ENCODE results near the gene LMNTD2. TPM values are rescaled to one million over a fixed set of nuclear protein-coding genes. Genes with fewer than 3 reads are reported as not detected.

Gene LMNTD2
- total and polyA plus RNA-seq, 10 donors: 3.9 to 10.1 (median 5.7) TPM

DNA sequence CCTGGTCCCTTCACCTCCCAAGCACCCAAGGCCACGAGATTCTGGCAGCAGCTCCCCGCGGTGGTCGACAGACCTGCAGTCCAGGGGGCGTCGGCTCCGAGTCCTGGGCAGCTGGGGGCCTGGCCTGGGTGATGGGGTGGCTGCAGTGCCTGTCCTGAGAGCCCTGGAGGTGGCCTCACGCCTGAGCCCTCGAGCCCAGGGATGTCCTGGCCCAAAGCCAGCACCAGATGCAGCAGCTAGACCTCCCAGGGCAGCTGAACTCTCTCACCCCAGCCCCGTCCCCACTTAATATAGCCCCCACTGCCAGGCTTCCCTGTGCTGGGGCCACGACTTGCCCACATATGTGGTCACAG is 6.6 kb downstream of the LMNTD2 start:
- no peaks in the 10 kb centered on the region for H3K9me3 ChIP-seq
- peaks cover 5 to 40% (median 26%) of the 10 kb centered on the region in 6 donors for H3K4me1 ChIP-seq
- intact Hi-C loops (cut with DNase I; ENCODE audit: low total_unique reads): loop anchor here (10.0 kb wide), 1 partner anchor 171 kb away; no protein-coding TSS in a partner anchor
- DNase-seq: no peak
- 60 to 72% (median 65%) methylated on average over 6 to 11 of the region's 11 CpGs for WGBS, 5 donors
- TF ChIP-seq, protein P1, sequence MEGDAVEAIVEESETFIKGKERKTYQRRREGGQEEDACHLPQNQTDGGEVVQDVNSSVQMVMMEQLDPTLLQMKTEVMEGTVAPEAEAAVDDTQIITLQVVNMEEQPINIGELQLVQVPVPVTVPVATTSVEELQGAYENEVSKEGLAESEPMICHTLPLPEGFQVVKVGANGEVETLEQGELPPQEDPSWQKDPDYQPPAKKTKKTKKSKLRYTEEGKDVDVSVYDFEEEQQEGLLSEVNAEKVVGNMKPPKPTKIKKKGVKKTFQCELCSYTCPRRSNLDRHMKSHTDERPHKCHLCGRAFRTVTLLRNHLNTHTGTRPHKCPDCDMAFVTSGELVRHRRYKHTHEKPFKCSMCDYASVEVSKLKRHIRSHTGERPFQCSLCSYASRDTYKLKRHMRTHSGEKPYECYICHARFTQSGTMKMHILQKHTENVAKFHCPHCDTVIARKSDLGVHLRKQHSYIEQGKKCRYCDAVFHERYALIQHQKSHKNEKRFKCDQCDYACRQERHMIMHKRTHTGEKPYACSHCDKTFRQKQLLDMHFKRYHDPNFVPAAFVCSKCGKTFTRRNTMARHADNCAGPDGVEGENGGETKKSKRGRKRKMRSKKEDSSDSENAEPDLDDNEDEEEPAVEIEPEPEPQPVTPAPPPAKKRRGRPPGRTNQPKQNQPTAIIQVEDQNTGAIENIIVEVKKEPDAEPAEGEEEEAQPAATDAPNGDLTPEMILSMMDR (IDR thresholded peaks at IDR 0.05 in 8 of 11, conservative IDR thresholded peaks at IDR 0.05 in 3 of 11): no peak
- no peak for TF ChIP-seq POLR2A (IDR thresholded peaks at IDR 0.05)
- TF ChIP-seq POLR2AphosphoS5 (IDR thresholded peaks at IDR 0.05): no peak
- H3K4me3 ChIP-seq: no peak overlapping the region
- no peak overlapping the region for H3K27ac ChIP-seq
- H3K36me3 ChIP-seq: peaks cover 0 to 6% (median 0%) of the 10 kb centered on the region in 6 donors
- H3K27me3 ChIP-seq (replicated peaks in 1 of 7): peaks cover 2 to 66% (median 37%) of the 10 kb centered on the region in 7 donors

DNA sequence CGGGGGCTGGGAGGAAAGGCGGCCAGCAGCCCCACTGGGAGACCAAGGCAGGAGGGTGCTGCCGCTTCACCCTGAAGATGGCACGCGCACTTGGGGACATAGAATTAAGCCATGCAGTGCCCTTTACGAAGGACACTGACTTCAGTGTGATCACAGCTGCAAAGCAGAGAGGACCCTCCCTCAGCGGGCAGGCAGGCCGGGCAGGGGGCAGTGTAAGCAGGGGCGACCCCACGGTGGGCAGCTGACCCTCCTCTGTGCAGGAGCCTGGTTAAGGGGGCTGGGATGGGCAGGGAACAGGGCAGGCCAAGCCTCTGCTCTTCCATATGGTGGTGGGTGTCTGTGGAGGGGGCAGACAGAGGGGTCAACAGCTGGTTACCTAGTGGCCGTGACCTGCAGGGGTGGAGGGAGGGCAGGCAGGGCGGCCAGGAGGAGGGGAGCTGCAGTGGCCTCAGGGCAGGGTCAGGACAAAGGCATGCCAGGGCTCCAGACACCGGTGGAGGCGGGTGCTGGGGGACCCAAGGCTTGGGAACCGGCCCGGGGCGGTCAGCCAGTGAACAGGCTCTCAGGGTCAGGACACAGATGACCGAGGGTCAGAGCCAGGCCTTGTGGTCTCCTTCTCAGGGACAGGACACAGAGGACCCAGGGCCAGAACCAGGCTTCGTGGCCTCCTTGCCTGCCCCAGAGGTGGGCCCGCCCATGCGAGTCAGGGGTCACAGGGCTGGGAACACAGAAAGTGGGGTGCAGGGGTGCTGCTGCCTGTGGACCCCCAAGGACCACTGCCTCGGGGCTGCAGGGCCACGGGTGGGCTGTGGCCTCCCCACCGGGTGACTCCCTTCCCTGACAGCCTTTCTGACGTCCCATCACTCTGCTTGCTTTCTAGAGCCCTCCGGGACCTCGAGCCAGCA is 7.2 kb downstream of the LMNTD2 start:
- Histone ChIP-seq H3K27me3 (replicated peaks in 1 of 7) (peaks cover 2 to 60% (median 37%) of the 10 kb centered on the region in 7 donors), H3K36me3 (peaks cover 0 to 6% (median 0%) of the 10 kb centered on the region in 6 donors), H3K27ac (no peak overlapping the region), H3K9me3 (no peaks in the 10 kb centered on the region), H3K4me1 (peaks cover 5 to 40% (median 26%) of the 10 kb centered on the region in 6 donors), H3K4me3 (no peak overlapping the region)
- TF ChIP-seq POLR2AphosphoS5 (IDR thresholded peaks at IDR 0.05) (no peak), POLR2A (IDR thresholded peaks at IDR 0.05) (no peak)
- TF ChIP-seq, protein P1 (IDR thresholded peaks at IDR 0.05 in 8 of 11, conservative IDR thresholded peaks at IDR 0.05 in 3 of 11): no peak
- no peak for DNase-seq
- WGBS, 5 donors: 82 to 90% (median 87%) methylated on average over 24 to 27 of the region's 27 CpGs
- intact Hi-C loops (cut with DNase I; ENCODE audit: low total_unique reads): loop anchor here (10.0 kb wide), 1 partner anchor 171 kb away; no protein-coding TSS in a partner anchor

DNA sequence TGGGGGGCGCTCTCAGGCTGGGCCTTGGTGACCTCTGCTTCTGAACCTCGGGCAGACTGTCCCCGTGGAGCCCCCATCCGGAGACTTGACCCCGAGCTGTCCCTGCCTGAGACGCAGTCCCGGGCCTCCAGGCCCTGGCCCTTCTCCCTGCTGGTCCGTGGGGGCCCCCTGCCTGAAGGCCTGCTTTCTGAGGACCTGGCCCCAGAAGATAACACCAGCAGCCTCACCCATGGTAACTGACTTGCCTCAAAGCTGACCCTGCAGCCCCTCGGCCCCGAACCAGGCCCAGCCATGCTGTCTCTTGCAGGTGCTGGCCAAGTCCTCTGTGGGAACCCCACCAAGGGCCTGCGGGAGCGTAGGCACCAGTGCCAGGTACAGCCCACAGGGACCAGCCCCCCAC is 8.9 kb downstream of the LMNTD2 start:
- Histone ChIP-seq H3K4me1 (peaks cover 5 to 36% (median 25%) of the 10 kb centered on the region in 6 donors), H3K27me3 (replicated peaks in 1 of 7) (peaks cover 2 to 42% (median 31%) of the 10 kb centered on the region in 7 donors), H3K36me3 (peaks cover 0 to 6% (median 0%) of the 10 kb centered on the region in 6 donors), H3K4me3 (no peak overlapping the region), H3K27ac (no peak overlapping the region), H3K9me3 (no peaks in the 10 kb centered on the region)
- WGBS, 5 donors: 67 to 94% (median 80%) methylated on average over 5 to 12 of the region's 12 CpGs
- TF ChIP-seq POLR2AphosphoS5 (IDR thresholded peaks at IDR 0.05): no peak
- intact Hi-C loops (cut with DNase I; ENCODE audit: low total_unique reads): loop anchor here (10.0 kb wide), 1 partner anchor 173 kb away; no protein-coding TSS in a partner anchor
- DNase-seq: no peak

DNA sequence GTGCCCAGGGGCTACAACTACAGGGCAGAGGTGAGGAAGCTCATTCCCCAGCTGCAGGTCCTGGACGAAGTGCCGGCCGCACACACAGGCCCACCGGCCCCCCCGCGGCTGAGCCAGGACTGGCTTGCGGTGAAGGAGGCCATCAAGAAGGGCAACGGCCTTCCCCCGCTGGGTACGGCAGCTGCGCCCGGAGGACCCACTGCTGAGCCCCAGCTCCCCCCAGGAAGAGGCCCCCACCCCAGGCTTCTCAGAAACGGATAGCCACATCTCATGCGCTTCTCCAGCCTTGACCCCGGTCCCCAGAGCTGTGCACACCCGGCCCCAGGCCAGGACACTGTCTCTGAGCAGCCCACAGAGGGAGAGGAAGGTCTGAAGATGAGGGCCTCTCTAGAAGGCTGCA is 9.4 kb downstream of the LMNTD2 start:
- TF ChIP-seq POLR2AphosphoS5 (IDR thresholded peaks at IDR 0.05) (no peak), POLR2A (IDR thresholded peaks at IDR 0.05) (no peak)
- TF ChIP-seq, protein P1 (IDR thresholded peaks at IDR 0.05 in 8 of 11, conservative IDR thresholded peaks at IDR 0.05 in 3 of 11): no peak
- intact Hi-C loops (cut with DNase I; ENCODE audit: low total_unique reads): loop anchor here (10.0 kb wide), 1 partner anchor 174 kb away; no protein-coding TSS in a partner anchor
- WGBS, 5 donors: 56 to 95% (median 87%) methylated on average over 3 to 16 of the region's 16 CpGs
- Histone ChIP-seq H3K27ac (no peak overlapping the region), H3K4me3 (no peak overlapping the region), H3K9me3 (no peaks in the 10 kb centered on the region), H3K4me1 (peaks cover 5 to 31% (median 21%) of the 10 kb centered on the region in 6 donors), H3K36me3 (peaks cover 0 to 6% (median 0%) of the 10 kb centered on the region in 6 donors), H3K27me3 (replicated peaks in 1 of 7) (peaks cover 2 to 38% (median 26%) of the 10 kb centered on the region in 7 donors)
- DNase-seq: no peak

All from spleen (tissue), 11 donors.